Ovary (tissue), 10 donors: ENCODE measurements around the gene GPATCH2. TPM values are rescaled to one million over a fixed set of nuclear protein-coding genes. Genes with fewer than 3 reads are reported as not detected.

Experiments used
- DNase-seq, 5 donors: peaks; one replicate each; pipeline ENCODE4 v3.0.0-alpha.2; 2019 to 2020
- H3K27ac ChIP-seq, 2 donors: fragments of 200-600 bp; one replicate each; pipeline versions ENCODE4 v1.5.1 to v1.8.0; 2019 to 2022
- H3K27me3 ChIP-seq: fragments of 200-600 bp; one replicate; pipeline ENCODE4 v1.8.0; 2022
- H3K36me3 ChIP-seq: fragments of 200-600 bp; sonication (generic); one replicate; pipeline ENCODE4 v1.5.1; 2019
- H3K4me1 ChIP-seq: one replicate; pipeline ENCODE4 v1.8.1; 2013; ENCODE audit warnings: mild to moderate bottlenecking, moderate library complexity; ENCODE audit not compliant: insufficient read depth
- H3K4me3 ChIP-seq: fragments of 200-600 bp; sonication (generic); one replicate; pipeline ENCODE4 v1.5.1; 2017
- H3K9me3 ChIP-seq, 2 donors: fragments of 200-600 bp in 1 of 2; sonication (generic) in 1 of 2; one replicate each; pipeline versions ENCODE4 v1.5.1 to v1.8.1; 2013 to 2019; ENCODE audit warnings: mild to moderate bottlenecking in 1 of 2, moderate library complexity in 1 of 2
- EP300 ChIP-seq: sonication (generic); formaldehyde crosslinking; IDR thresholded peaks from one replicate; pipeline ENCODE4 v1.6.1; 2017; ENCODE audit warnings: antibody characterized with exemption
- POLR2A ChIP-seq: fragments of 450-650 bp; IDR thresholded peaks from one replicate; pipeline ENCODE4 v1.6.1; 2017; ENCODE audit warnings: antibody characterized with exemption, mild to moderate bottlenecking, moderate library complexity
- WGBS, 3 donors: extraction: QIAGEN DNeasy Blood & Tissue Kit in 1 of 3; methylation state at CpG; one replicate each; pipeline versions ENCODE4 v1.1.5 to v1.1.7; 2013 to 2017; 5-methylcytosine and 5-hydroxymethylcytosine counted together
- intact Hi-C, 4 donors: fragments of 100-400 bp; cut with DNase I; formaldehyde crosslinking; loops; one replicate each; pipeline versions ENCODE4 v1.11.0 to v1.15.1; 2022 to 2023
- long read RNA-seq, 3 donors: library from polyadenylated mRNA in 2 of 3; unstranded in 2 of 3; transcript quantifications; one replicate each; pipeline ENCODE4 v2.0.0 and lab custom pipeline, GENCODE V29; 2021 to 2026
- polyA plus RNA-seq, 2 donors: library from polyadenylated mRNA; stranded (reverse); fragments of 200-250 nt in 1 of 2; fragments of 350-450 nt in 1 of 2; fragmentation: Illumina TruSeq in 1 of 2; extraction: RNeasy Lipid Tissue Mini Kit (QIAGEN cat#74804) in 1 of 2; gene quantifications; one replicate each; pipeline ENCODE4 v1.2.3, GENCODE V29; 2013 to 2014
- total RNA-seq, 7 donors: library from RNA; depleted of rRNA in 2 of 7; stranded (reverse); fragments of >200 nt in 2 of 7; fragmentation: NEBNext Ultra II Directional in 3 of 7; extraction: Animal tissue kit (Norgen Biotek cat#: 25700) in 3 of 7; gene quantifications; one replicate each; pipeline versions ENCODE4 v1.1.0 to v1.2.4, GENCODE V29; 2016 to 2023
- TF ChIP-seq, protein P1 (sequence below), 3 donors: fragments of 450-650 bp in 2 of 3; fragments of 200-600 bp in 1 of 3; IDR thresholded peaks; one replicate each; pipeline versions ENCODE4 v1.5.1 to v1.8.0; 2016 to 2022; ENCODE audit warnings: antibody characterized with exemption in 3 of 3, mild to moderate bottlenecking in 1 of 3
- donor health status: DM: no; HTN: no; CAD: no; lungs with moderate emphysema.
- donor health status: DM: no; HTN: no; CAD: no.
- donor health status: Bipolar disorder and iron deficiency.
- donor health status: DM: yes; HTN: yes; CAD: no.
- donor health status: DM: no; HTN: no; CAD: no.
- donor health status: DM: yes; HTN: yes; CAD: no.

Gene GPATCH2
- total RNA-seq (10 to 100 TPM in 5 of 7 donors, 1 to 10 TPM in 2; 8.8 to 16.5 (median 11.2) TPM), polyA plus RNA-seq (1 to 10 TPM; 3.7 to 6.2 TPM)
- long read RNA-seq, donor 1, partial matches to known transcripts, result 6 of 8 reads
- long read RNA-seq, donor 1, other reads (novel, unspliced or antisense), result 1 of 8 reads
- long read RNA-seq, donor 2, full-length matches to known transcripts, result 2 of 8 reads
- long read RNA-seq, donor 2, partial matches to known transcripts, result 6 of 8 reads
- long read RNA-seq, donor 2, other reads (novel, unspliced or antisense), result 0 of 8 reads
- long read RNA-seq, donor 3, partial matches to known transcripts, result 0 of 1 reads
- long read RNA-seq, donor 3, other reads (novel, unspliced or antisense), result 0 of 1 reads

GRCh38 chr1:217630711-217631591 is at the start of gene GPATCH2, which contains the start of gene SPATA17:
TSS of gene GPATCH2 (minus strand) at chr1:217631090. CDS start at chr1:217630971, 119 bp downstream.
TSS of gene SPATA17 (plus strand) at chr1:217631344. CDS start at chr1:217631379, 35 bp downstream.
- Histone ChIP-seq H3K27ac (peak within 1 kb of the TSS; percentile 18 to 73), H3K9me3 (no peaks in the 10 kb centered on the region), H3K4me1 (no peaks in the 10 kb centered on the region), H3K27me3 (no peaks in the 10 kb centered on the region), H3K4me3 (peak within 1 kb of the TSS; percentile 92), H3K36me3 (no peaks in the 10 kb centered on the region)
- no peak for TF ChIP-seq EP300
- TF ChIP-seq POLR2A, result peak; percentile 33
- TF ChIP-seq, protein P1, sequence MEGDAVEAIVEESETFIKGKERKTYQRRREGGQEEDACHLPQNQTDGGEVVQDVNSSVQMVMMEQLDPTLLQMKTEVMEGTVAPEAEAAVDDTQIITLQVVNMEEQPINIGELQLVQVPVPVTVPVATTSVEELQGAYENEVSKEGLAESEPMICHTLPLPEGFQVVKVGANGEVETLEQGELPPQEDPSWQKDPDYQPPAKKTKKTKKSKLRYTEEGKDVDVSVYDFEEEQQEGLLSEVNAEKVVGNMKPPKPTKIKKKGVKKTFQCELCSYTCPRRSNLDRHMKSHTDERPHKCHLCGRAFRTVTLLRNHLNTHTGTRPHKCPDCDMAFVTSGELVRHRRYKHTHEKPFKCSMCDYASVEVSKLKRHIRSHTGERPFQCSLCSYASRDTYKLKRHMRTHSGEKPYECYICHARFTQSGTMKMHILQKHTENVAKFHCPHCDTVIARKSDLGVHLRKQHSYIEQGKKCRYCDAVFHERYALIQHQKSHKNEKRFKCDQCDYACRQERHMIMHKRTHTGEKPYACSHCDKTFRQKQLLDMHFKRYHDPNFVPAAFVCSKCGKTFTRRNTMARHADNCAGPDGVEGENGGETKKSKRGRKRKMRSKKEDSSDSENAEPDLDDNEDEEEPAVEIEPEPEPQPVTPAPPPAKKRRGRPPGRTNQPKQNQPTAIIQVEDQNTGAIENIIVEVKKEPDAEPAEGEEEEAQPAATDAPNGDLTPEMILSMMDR (IDR thresholded peaks at IDR 0.05), result peak in 2 of 3 donors; percentile 40 to 60
- peak; percentile 68 to 82 (median 77) for DNase-seq
- WGBS, 3 donors, result 0 to 1% (median 1%) methylated on average over 42 of the region's 42 CpGs
- intact Hi-C loops, result no loop called here

- H3K9me3 ChIP-seq, result no peaks in the 10 kb centered on the region
- no peak overlapping the region for H3K4me3 ChIP-seq
- no peak for DNase-seq
- TF ChIP-seq EP300, result no peak
- TF ChIP-seq, protein P1 (IDR thresholded peaks at IDR 0.05), result no peak
- no peak for TF ChIP-seq POLR2A
- H3K27me3 ChIP-seq, result no peaks in the 10 kb centered on the region
- H3K4me1 ChIP-seq, result no peaks in the 10 kb centered on the region
- WGBS, 3 donors, result 62 to 70% (median 68%) methylated on average over 4 of the region's 4 CpGs
- intact Hi-C loops, result no loop called here
- no peak overlapping the region for H3K27ac ChIP-seq
- H3K36me3 ChIP-seq, result no peaks in the 10 kb centered on the region
These were observed 43.3 kb upstream of the GPATCH2 start for GRCh38 chr1:217674028-217674729.

DNA sequence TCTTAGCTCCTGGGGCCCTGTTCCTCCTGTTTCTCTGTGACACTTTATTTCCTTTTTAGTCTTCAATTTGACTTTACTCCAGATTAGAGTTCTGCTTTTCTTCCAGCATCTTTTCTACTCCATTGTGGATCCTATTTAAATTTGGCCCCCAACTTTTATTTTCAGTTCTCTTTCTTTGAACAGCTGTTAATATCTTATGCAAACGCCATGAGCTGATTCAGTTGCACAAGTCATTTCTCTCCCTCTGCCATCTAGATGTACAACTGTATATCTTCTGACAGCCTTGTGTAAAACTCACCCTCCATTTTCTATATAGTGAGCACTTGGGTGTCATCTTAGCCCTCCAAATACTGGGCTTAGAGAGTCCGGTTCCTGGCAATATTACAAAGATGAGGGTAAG is 42.5 kb upstream of the GPATCH2 start:
- TF ChIP-seq POLR2A, result no peak
- no peak for TF ChIP-seq EP300
- TF ChIP-seq, protein P1 (IDR thresholded peaks at IDR 0.05), result no peak
- Histone ChIP-seq H3K4me1 (no peaks in the 10 kb centered on the region), H3K27ac (no peak overlapping the region), H3K9me3 (no peaks in the 10 kb centered on the region), H3K4me3 (no peak overlapping the region), H3K27me3 (no peaks in the 10 kb centered on the region), H3K36me3 (no peaks in the 10 kb centered on the region)
- intact Hi-C loops, result no loop called here
- 63 to 66% (median 65%) methylated on average over 2 of the region's 2 CpGs for WGBS, 3 donors
- no peak for DNase-seq

DNA sequence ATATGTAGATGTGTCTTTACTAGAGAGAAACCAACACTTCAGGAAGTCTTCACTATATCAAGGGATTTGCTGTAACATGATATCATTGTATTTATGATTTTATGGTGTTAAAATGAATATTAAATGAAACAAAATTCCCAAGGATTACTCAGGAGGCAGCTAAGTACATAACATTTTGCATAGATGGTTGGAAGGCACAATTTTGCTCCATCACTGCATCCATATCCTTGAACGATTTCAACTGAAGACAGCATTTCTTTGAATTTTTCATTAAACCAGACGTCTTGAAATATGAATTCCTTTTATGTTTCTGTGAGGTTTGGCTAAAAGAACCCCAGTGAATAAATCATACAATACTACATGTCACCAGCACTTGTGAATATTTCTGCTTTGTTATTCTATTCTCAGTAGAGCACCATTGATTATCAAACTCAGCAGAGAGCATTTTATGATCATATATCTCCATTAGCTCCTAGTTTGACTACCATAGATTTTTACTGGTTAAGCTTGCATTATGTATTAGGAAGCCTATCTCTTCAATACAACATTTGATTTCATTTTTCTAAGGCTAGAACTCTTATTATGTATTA is 37.6 kb upstream of the GPATCH2 start:
- TF ChIP-seq, protein P1 (IDR thresholded peaks at IDR 0.05), result no peak
- no peak for TF ChIP-seq EP300
- no peak for TF ChIP-seq POLR2A
- intact Hi-C loops, result no loop called here
- no peak overlapping the region for H3K4me3 ChIP-seq
- no peaks in the 10 kb centered on the region for H3K36me3 ChIP-seq
- 51 to 57% (median 53%) methylated on average over 2 of the region's 2 CpGs for WGBS, 3 donors
- H3K27ac ChIP-seq, result no peak overlapping the region
- H3K27me3 ChIP-seq, result no peaks in the 10 kb centered on the region
- no peak for DNase-seq
- H3K9me3 ChIP-seq, result no peaks in the 10 kb centered on the region
- no peaks in the 10 kb centered on the region for H3K4me1 ChIP-seq
